Measurements from ENCODE around the gene RS1.

Gene RS1

GRCh38 chrX:18674788-18675735, 3.2 kb upstream of the RS1 start (continued):
- TF ChIP-seq ZNF639 (tag by site-specific recombination; IDR thresholded peaks at IDR 0.05) (peak; percentile 50; the same call in 1 of the 2 replicates), ZBTB17 (tag by site-specific recombination; IDR thresholded peaks at IDR 0.05) (peak; percentile 57; the same call in 1 of the 2 replicates), ZNF266 (tag by site-specific recombination; IDR thresholded peaks at IDR 0.05; ENCODE audit: low read depth) (no peak), ZFP3 (tag by site-specific recombination; IDR thresholded peaks at IDR 0.05; ENCODE audit: low read depth) (no peak), ZNF239 (tag by site-specific recombination; IDR thresholded peaks at IDR 0.05) (no peak), HOXD13 (CRISPR knock-in tag; IDR thresholded peaks at IDR 0.05; ENCODE audit: borderline replicate concordance) (no peak), ZNF174 (tag by site-specific recombination; IDR thresholded peaks at IDR 0.05) (no peak), KLF17 (tag by site-specific recombination; IDR thresholded peaks at IDR 0.05) (peak; percentile 40), ZBTB48 (tag by site-specific recombination; IDR thresholded peaks at IDR 0.05) (no peak), ZNF274 (IDR thresholded peaks at IDR 0.05; ENCODE audit: low read length) (no peak), ZNF274 (tag by site-specific recombination; IDR thresholded peaks at IDR 0.05; ENCODE audit: borderline replicate concordance) (no peak), ZNF473 (tag by site-specific recombination; IDR thresholded peaks at IDR 0.05) (no peak), SCRT1 (tag by site-specific recombination; IDR thresholded peaks at IDR 0.05; ENCODE audit: borderline replicate concordance) (no peak), ZNF530 (tag by site-specific recombination; IDR thresholded peaks at IDR 0.05; ENCODE audit: low read depth) (no peak), ZNF664 (tag by site-specific recombination; IDR thresholded peaks at IDR 0.05) (no peak), GLIS2 (tag by site-specific recombination; IDR thresholded peaks at IDR 0.05) (peak; percentile 34; the same call in 1 of the 2 replicates), OSR2 (tag by site-specific recombination; IDR thresholded peaks at IDR 0.05) (no peak), ZNF792 (tag by site-specific recombination; IDR thresholded peaks at IDR 0.05) (no peak), ZNF791 (tag by site-specific recombination; IDR thresholded peaks at IDR 0.05) (no peak), INSM2 (tag by site-specific recombination; IDR thresholded peaks at IDR 0.05) (no peak), ZNF19 (tag by site-specific recombination; IDR thresholded peaks at IDR 0.05; ENCODE audit: low read depth) (no peak), ZNF623 (tag by site-specific recombination; IDR thresholded peaks at IDR 0.05) (no peak), ZBTB21 (tag by site-specific recombination; IDR thresholded peaks at IDR 0.05) (peak; percentile 34; the same call in 1 of the 2 replicates), ZNF132 (tag by site-specific recombination; IDR thresholded peaks at IDR 0.05; ENCODE audit: borderline replicate concordance) (no peak), SCRT2 (tag by site-specific recombination; IDR thresholded peaks at IDR 0.05) (no peak), ZSCAN16 (tag by site-specific recombination; IDR thresholded peaks at IDR 0.05) (no peak), ATF2 (tag by site-specific recombination; IDR thresholded peaks at IDR 0.05; ENCODE audit: low read depth) (no peak), ZNF184 (tag by site-specific recombination; IDR thresholded peaks at IDR 0.05) (no peak), ZNF624 (tag by site-specific recombination; IDR thresholded peaks at IDR 0.05) (no peak), ZNF426 (tag by site-specific recombination; IDR thresholded peaks at IDR 0.05) (no peak), ZNF701 (tag by site-specific recombination; IDR thresholded peaks at IDR 0.05) (no peak), ZSCAN18 (tag by site-specific recombination; IDR thresholded peaks at IDR 0.05) (no peak), ZNF416 (tag by site-specific recombination; IDR thresholded peaks at IDR 0.05) (no peak), YY2 (tag by site-specific recombination; IDR thresholded peaks at IDR 0.05) (0 out of 2 replicates have a peak, but pooled peaks have one; percentile 20)
